Endothelial cell of umbilical vein (primary cell): ENCODE measurements around the gene PCGF3. TPM values are rescaled to one million over a fixed set of nuclear protein-coding genes. Genes with fewer than 3 reads are reported as not detected.

ENCODE experiments used
- BruUV-seq: library from RNA; stranded (reverse); fragments of 400-500 nt; replicated peaks from 2 replicates; lab custom pipeline; 2021; lab: Mats Ljungman, UMichigan
- CTCF ChIA-PET: fragments of 300-600, 350-600 bp; sonication (Branson Sonifier 250); formaldehyde crosslinking; loops from one replicate; lab custom pipeline; 2021; ENCODE audit warnings: antibody characterized with exemption, inconsistent platforms; lab: Charles Lee
- POLR2A ChIA-PET: fragments of 300-600, 350-600 bp; sonication (Branson Sonifier 250); formaldehyde crosslinking; loops from one replicate; lab custom pipeline; 2021; ENCODE audit warnings: antibody characterized with exemption, inconsistent platforms; lab: Charles Lee
- DNase-seq: peaks from one replicate; pipeline ENCODE4 v3.0.0-alpha.2; 2011; ENCODE audit warnings: low read depth, low spot score
- FAIRE-seq: peaks from 2 replicates; lab custom pipeline; 2011; peaks lifted over from hg19 to GRCh38; lab: Jason Lieb, UNC
- H2AFZ ChIP-seq: 2 replicates; pipeline ENCODE4 v1.6.0; 2012; ENCODE audit warnings: low read depth, low read length, control low read depth, inconsistent platforms
- H3K27ac ChIP-seq: 2 replicates; pipeline ENCODE4 v1.5.1; 2011; ENCODE audit warnings: low read depth, mild to moderate bottlenecking, control low read depth, low read length, moderate library complexity; ENCODE audit not compliant: insufficient read depth
- H3K27me3 ChIP-seq, 2 experiments: 2 replicates each; pipeline versions ENCODE4 v1.6.0 to v1.6.1; 2011; ENCODE audit warnings: low read length in 2 of 2, mixed read lengths in 1 of 2; ENCODE audit not compliant: control insufficient read depth in 2 of 2, insufficient read depth in 2 of 2
- H3K36me3 ChIP-seq, 2 experiments: 2 replicates in 1 of 2; 3 replicates in 1 of 2; pipeline ENCODE4 v1.5.1; 2011; ENCODE audit warnings: low read length in 2 of 2, mild to moderate bottlenecking in 1 of 2, moderate library complexity in 1 of 2; ENCODE audit not compliant: control insufficient read depth in 2 of 2, insufficient read depth in 2 of 2; ENCODE audit errors: extremely low read depth in 1 of 2
- H3K4me1 ChIP-seq: 3 replicates; pipeline ENCODE4 v1.5.1; 2011; ENCODE audit warnings: mild to moderate bottlenecking, low read length; ENCODE audit not compliant: control insufficient read depth, insufficient read depth; ENCODE audit errors: extremely low read depth
- H3K4me2 ChIP-seq: 2 replicates; pipeline ENCODE4 v1.6.1; 2011; ENCODE audit warnings: low read length, control low read depth, mixed read lengths; ENCODE audit not compliant: insufficient read depth
- H3K4me3 ChIP-seq, 3 experiments: fragments of 200-600 bp in 1 of 3; sonication (generic), shearing (Covaris generic) in 1 of 3; replicated peaks in 1 of 3; 2 replicates each; pipeline ENCODE4 v1.5.1; 2011 to 2016; ENCODE audit warnings: control low read depth in 3 of 3, low read length in 3 of 3, mild to moderate bottlenecking in 2 of 3, inconsistent platforms in 1 of 3, low read depth in 1 of 3, moderate library complexity in 1 of 3; ENCODE audit not compliant: insufficient read depth in 1 of 3
- H3K79me2 ChIP-seq: 2 replicates; pipeline ENCODE4 v1.6.0; 2012; ENCODE audit warnings: low read length, inconsistent platforms; ENCODE audit not compliant: control insufficient read depth, insufficient read depth
- H3K9ac ChIP-seq: replicated peaks from 2 replicates; pipeline ENCODE3; 2011; ENCODE audit warnings: low read length, control low read depth; ENCODE audit not compliant: insufficient read depth; ENCODE audit errors: extremely low read depth
- H3K9me1 ChIP-seq: replicated peaks from 3 replicates; pipeline ENCODE4 v1.6.0; 2011; ENCODE audit warnings: mild to moderate bottlenecking, low read length; ENCODE audit not compliant: control insufficient read depth, insufficient read depth; ENCODE audit errors: extremely low read depth
- H3K9me3 ChIP-seq: replicated peaks from 2 replicates; pipeline ENCODE4 v1.5.1; 2012; ENCODE audit warnings: low read length, inconsistent platforms; ENCODE audit not compliant: control insufficient read depth, insufficient read depth
- H4K20me1 ChIP-seq: replicated peaks from 2 replicates; pipeline ENCODE3; 2011; ENCODE audit warnings: mild to moderate bottlenecking, low read length; ENCODE audit not compliant: control insufficient read depth, insufficient read depth; ENCODE audit errors: extremely low read depth
- GATA2 ChIP-seq: IDR thresholded peaks from 2 replicates; pipeline ENCODE4 v1.7.0; 2011; ENCODE audit warnings: low read depth, mild to moderate bottlenecking, moderate library complexity, mixed read lengths, low read length; ENCODE audit not compliant: insufficient read length, insufficient read depth
- JUN ChIP-seq: IDR thresholded peaks from 2 replicates; pipeline ENCODE4 v1.6.1; 2011; ENCODE audit warnings: borderline replicate concordance, low read depth; ENCODE audit not compliant: insufficient read length, insufficient read depth
- MYC ChIP-seq: IDR thresholded peaks from one replicate; pipeline ENCODE4 v1.6.1; 2011; ENCODE audit warnings: mild to moderate bottlenecking, low read depth, low read length
- POLR2AphosphoS5 ChIP-seq: IDR thresholded peaks from 2 replicates; pipeline ENCODE4 v1.6.1; 2012; ENCODE audit warnings: low read depth, mild to moderate bottlenecking, control low read depth, low read length, moderate library complexity; ENCODE audit not compliant: insufficient read depth
- dilution Hi-C: fragments of 300-500 bp; cut with MboI; formaldehyde crosslinking; loops from one replicate; pipeline ENCODE4 v1.15.0; 2019; ENCODE audit warnings: low sequenced_read_pairs; ENCODE audit not compliant: extremely low pct_ligation_motif_present
- intact Hi-C: fragments of 100-400 bp; cut with micrococcal nuclease; formaldehyde crosslinking; loops from one replicate; pipeline ENCODE4 v1.10.0; 2022
- polyA plus RNA-seq, 4 experiments: library from polyadenylated mRNA; depleted of rRNA in 3 of 4; stranded (reverse) in 3 of 4; unstranded in 1 of 4; fragments of >200 nt; gene quantifications; 2 replicates each; pipeline versions ENCODE4 v1.2.1 to v1.2.3, GENCODE V29; 2011 to 2012; ENCODE audit warnings: missing spikeins in 1 of 4
- total RNA-seq: library from RNA; stranded (reverse); gene quantifications from 2 replicates; pipeline ENCODE4 v1.2.3, GENCODE V29; 2021
- TF ChIP-seq, protein P1 (sequence below): IDR thresholded peaks from 2 replicates; pipeline ENCODE4 v1.6.1; 2011; ENCODE audit not compliant: insufficient read depth, insufficient read length
- TF ChIP-seq, protein P2 (sequence below), 2 donors: IDR thresholded peaks; 1 replicate in 1 of 2; 2 replicates in 1 of 2; pipeline ENCODE4 v1.5.1; 2011; ENCODE audit warnings: low read length in 2 of 2, mild to moderate bottlenecking in 2 of 2, moderate library complexity in 2 of 2, control low read depth in 1 of 2, inconsistent platforms in 1 of 2, low read depth in 1 of 2; ENCODE audit not compliant: insufficient read depth in 1 of 2; ENCODE audit errors: extremely low read depth in 1 of 2

PCGF3 gene
- total and polyA plus RNA-seq, 2 donors (not counting 3 experiments of a cell fraction or from before 2014, with no cell fraction given), result 70.2 to 91.8 TPM

DNA sequence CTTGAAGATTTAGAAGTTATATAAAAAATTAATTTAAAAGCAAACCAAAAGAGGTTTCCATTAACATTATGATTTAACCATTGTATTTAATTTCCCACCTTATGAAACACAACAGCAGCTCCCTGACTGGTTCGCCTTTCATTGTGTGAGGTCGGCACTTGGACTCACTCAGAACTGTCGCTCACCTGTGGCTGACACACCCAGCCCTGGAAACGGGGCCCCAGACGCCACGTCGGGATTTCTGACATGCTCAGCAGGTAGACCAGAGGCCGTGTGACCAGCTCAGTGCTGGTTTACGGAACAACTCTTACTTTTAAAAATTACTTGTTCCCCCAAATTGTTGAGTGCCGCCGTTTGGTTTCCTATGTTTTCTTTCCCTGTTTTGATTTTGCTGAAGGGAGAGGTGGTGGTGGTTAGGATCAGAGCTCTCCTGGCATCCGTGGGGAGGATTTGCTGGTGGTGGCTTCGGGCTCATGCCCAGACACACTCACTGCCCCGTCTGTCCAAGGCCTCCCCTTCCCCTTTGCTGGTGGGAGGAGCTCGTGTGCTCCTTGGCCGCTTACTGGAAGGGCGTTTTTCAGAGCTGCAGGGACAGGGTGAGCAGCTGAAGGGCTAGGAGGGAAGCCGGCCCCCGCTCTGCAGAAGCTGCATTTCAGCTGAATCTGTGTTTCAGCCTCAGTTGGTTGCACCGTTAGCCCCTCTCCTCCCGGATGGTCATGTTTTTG, 61.1 kb downstream of the PCGF3 start:
- dilution Hi-C loops (no loop called here), intact Hi-C loops (no loop called here)
- Histone ChIP-seq H3K9me3 (no peaks in the 10 kb centered on the region), H3K79me2 (peaks cover 29% of the 10 kb centered on the region), H3K36me3 (peaks cover 14 to 42% of the 10 kb centered on the region in 2 experiments), H2AFZ (no peak overlapping the region), H3K4me2 (no peak overlapping the region), H3K27me3 (no peaks in the 10 kb centered on the region), H3K4me3 (no peak overlapping the region), H3K9me1 (no peaks in the 10 kb centered on the region), H3K4me1 (no peaks in the 10 kb centered on the region), H3K9ac (no peak overlapping the region), H3K27ac (no peak overlapping the region), H4K20me1 (no peaks in the 10 kb centered on the region)
- TF ChIP-seq MYC, result no peak
- peak; percentile 52 for TF ChIP-seq POLR2AphosphoS5
- TF ChIP-seq, protein P1, sequence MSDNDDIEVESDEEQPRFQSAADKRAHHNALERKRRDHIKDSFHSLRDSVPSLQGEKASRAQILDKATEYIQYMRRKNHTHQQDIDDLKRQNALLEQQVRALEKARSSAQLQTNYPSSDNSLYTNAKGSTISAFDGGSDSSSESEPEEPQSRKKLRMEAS, result no peak
- TF ChIP-seq, protein P2, sequence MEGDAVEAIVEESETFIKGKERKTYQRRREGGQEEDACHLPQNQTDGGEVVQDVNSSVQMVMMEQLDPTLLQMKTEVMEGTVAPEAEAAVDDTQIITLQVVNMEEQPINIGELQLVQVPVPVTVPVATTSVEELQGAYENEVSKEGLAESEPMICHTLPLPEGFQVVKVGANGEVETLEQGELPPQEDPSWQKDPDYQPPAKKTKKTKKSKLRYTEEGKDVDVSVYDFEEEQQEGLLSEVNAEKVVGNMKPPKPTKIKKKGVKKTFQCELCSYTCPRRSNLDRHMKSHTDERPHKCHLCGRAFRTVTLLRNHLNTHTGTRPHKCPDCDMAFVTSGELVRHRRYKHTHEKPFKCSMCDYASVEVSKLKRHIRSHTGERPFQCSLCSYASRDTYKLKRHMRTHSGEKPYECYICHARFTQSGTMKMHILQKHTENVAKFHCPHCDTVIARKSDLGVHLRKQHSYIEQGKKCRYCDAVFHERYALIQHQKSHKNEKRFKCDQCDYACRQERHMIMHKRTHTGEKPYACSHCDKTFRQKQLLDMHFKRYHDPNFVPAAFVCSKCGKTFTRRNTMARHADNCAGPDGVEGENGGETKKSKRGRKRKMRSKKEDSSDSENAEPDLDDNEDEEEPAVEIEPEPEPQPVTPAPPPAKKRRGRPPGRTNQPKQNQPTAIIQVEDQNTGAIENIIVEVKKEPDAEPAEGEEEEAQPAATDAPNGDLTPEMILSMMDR (IDR thresholded peaks at IDR 0.05; ENCODE audit: extremely low read depth in 1 of 2, insufficient read depth in 1 of 2, low read depth in 1 of 2, low read length in 2 of 2), result no peak
- TF ChIP-seq JUN, result no peak
- no peak for TF ChIP-seq GATA2
- ChIA-PET CTCF (interaction anchor here (0.7 to 2.6 kb wide), 3 partner anchors 24 to 220 kb away, joined by 3 to 13 read pairs (median 4); partner anchors contain the start of gene IDUA), POLR2A (interaction anchor here (1.7 kb wide), 1 partner anchor 15 kb away, joined by 3 read pairs; no protein-coding TSS in a partner anchor)
- FAIRE-seq (no peak), DNase-seq (no peak)
- no TSS peak for BruUV-seq
